Measurements from ENCODE around the gene ITPR1. TPM values are rescaled to one million over a fixed set of nuclear protein-coding genes. Genes with fewer than 3 reads are reported as not detected.

The ITPR1 gene
- total and polyA plus RNA-seq, 2 experiments from 2014 or later: 6.8 to 21.0 TPM

DNA sequence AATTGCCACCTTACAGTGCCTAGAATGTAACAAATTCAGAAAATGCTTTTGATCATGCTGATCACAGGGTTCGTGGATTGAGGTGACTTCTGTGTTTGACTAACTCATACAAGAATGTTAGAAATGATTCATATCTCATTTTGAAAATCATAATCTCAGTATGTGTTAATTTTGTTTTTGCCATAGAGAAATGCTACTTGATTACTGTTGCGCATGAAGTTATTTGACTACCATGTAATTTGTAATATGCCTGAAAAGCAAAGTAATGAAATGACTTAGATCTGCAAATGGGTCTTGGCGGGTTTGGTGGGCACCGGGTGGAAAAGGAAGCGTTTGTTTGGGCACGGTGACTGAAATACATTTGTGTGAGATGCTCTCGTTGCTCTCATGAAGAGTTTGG, 312.5 kb downstream of the ITPR1 start:
- no peaks in the 10 kb centered on the region for H3K9me3 Mint-ChIP-seq
- H3K4me3 Mint-ChIP-seq: no peak overlapping the region
- no peak for ATAC-seq

More for the DNA sequence above, 312.5 kb downstream of the ITPR1 start:
- Histone ChIP-seq H3K79me2 (replicated peaks; ENCODE audit: insufficient read depth) (no peaks in the 10 kb centered on the region), H4K20me1 (replicated peaks; ENCODE audit: insufficient read depth) (no peaks in the 10 kb centered on the region), H3K27ac (ENCODE audit: low read depth) (no peak overlapping the region), H3K9me2 (ENCODE audit: insufficient read depth) (no peaks in the 10 kb centered on the region), H3F3A (replicated peaks; ENCODE audit: low read depth) (no peaks in the 10 kb centered on the region), H3K4me3 (no peak overlapping the region), H3K36me3 (ENCODE audit: insufficient read depth) (no peaks in the 10 kb centered on the region), H3K4me2 (no peak overlapping the region), H2AFZ (no peak overlapping the region), H3K4me1 (ENCODE audit: insufficient read depth) (no peaks in the 10 kb centered on the region), H3K27me3 (ENCODE audit: insufficient read depth) (no peaks in the 10 kb centered on the region)
- Mint-ChIP-seq H3K4me1 (no peaks in the 10 kb centered on the region), H3K36me3 (ENCODE audit: low read depth) (no peaks in the 10 kb centered on the region), H3K27ac (no peak overlapping the region), H3K27me3 (ENCODE audit: insufficient read depth, low read depth, poor library complexity) (peaks cover 5% of the 10 kb centered on the region)
- TF ChIP-seq, protein P1, sequence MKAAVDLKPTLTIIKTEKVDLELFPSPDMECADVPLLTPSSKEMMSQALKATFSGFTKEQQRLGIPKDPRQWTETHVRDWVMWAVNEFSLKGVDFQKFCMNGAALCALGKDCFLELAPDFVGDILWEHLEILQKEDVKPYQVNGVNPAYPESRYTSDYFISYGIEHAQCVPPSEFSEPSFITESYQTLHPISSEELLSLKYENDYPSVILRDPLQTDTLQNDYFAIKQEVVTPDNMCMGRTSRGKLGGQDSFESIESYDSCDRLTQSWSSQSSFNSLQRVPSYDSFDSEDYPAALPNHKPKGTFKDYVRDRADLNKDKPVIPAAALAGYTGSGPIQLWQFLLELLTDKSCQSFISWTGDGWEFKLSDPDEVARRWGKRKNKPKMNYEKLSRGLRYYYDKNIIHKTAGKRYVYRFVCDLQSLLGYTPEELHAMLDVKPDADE (IDR thresholded peaks at IDR 0.05): no peak
- TF ChIP-seq POLR2AphosphoS5 (IDR thresholded peaks at IDR 0.05; ENCODE audit: low read depth) (no peak), ZNF114 (CRISPR knock-in tag; IDR thresholded peaks at IDR 0.05) (no peak), JUNB (IDR thresholded peaks at IDR 0.05; ENCODE audit: unreplicated experiment) (no peak), EZH2phosphoT487 (IDR thresholded peaks at IDR 0.05; ENCODE audit: unreplicated experiment) (no peak), CREB1 (CRISPR knock-in tag; IDR thresholded peaks at IDR 0.05; ENCODE audit: low read depth) (no peak), STAT1 (IDR thresholded peaks at IDR 0.05; ENCODE audit: unreplicated experiment) (no peak), EZH2 (IDR thresholded peaks at IDR 0.05; ENCODE audit: low read depth, unreplicated experiment) (no peak), ZNF331 (CRISPR knock-in tag; IDR thresholded peaks at IDR 0.05; ENCODE audit: low read depth) (no peak)
- TF ChIP-seq, protein P2, sequence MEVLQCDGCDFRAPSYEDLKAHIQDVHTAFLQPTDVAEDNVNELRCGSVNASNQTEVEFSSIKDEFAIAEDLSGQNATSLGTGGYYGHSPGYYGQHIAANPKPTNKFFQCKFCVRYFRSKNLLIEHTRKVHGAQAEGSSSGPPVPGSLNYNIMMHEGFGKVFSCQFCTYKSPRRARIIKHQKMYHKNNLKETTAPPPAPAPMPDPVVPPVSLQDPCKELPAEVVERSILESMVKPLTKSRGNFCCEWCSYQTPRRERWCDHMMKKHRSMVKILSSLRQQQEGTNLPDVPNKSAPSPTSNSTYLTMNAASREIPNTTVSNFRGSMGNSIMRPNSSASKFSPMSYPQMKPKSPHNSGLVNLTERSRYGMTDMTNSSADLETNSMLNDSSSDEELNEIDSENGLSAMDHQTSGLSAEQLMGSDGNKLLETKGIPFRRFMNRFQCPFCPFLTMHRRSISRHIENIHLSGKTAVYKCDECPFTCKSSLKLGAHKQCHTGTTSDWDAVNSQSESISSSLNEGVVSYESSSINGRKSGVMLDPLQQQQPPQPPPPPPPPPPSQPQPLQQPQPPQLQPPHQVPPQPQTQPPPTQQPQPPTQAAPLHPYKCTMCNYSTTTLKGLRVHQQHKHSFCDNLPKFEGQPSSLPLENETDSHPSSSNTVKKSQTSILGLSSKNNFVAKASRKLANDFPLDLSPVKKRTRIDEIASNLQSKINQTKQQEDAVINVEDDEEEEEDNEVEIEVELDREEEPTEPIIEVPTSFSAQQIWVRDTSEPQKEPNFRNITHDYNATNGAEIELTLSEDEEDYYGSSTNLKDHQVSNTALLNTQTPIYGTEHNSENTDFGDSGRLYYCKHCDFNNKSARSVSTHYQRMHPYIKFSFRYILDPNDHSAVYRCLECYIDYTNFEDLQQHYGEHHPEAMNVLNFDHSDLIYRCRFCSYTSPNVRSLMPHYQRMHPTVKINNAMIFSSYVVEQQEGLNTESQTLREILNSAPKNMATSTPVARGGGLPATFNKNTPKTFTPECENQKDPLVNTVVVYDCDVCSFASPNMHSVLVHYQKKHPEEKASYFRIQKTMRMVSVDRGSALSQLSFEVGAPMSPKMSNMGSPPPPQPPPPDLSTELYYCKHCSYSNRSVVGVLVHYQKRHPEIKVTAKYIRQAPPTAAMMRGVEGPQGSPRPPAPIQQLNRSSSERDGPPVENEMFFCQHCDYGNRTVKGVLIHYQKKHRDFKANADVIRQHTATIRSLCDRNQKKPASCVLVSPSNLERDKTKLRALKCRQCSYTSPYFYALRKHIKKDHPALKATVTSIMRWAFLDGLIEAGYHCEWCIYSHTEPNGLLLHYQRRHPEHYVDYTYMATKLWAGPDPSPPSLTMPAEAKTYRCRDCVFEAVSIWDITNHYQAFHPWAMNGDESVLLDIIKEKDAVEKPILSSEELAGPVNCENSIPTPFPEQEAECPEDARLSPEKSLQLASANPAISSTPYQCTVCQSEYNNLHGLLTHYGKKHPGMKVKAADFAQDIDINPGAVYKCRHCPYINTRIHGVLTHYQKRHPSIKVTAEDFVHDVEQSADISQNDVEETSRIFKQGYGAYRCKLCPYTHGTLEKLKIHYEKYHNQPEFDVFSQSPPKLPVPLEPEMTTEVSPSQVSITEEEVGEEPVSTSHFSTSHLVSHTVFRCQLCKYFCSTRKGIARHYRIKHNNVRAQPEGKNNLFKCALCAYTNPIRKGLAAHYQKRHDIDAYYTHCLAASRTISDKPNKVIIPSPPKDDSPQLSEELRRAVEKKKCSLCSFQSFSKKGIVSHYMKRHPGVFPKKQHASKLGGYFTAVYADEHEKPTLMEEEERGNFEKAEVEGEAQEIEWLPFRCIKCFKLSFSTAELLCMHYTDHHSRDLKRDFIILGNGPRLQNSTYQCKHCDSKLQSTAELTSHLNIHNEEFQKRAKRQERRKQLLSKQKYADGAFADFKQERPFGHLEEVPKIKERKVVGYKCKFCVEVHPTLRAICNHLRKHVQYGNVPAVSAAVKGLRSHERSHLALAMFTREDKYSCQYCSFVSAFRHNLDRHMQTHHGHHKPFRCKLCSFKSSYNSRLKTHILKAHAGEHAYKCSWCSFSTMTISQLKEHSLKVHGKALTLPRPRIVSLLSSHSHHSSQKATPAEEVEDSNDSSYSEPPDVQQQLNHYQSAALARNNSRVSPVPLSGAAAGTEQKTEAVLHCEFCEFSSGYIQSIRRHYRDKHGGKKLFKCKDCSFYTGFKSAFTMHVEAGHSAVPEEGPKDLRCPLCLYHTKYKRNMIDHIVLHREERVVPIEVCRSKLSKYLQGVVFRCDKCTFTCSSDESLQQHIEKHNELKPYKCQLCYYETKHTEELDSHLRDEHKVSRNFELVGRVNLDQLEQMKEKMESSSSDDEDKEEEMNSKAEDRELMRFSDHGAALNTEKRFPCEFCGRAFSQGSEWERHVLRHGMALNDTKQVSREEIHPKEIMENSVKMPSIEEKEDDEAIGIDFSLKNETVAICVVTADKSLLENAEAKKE (CRISPR knock-in tag; IDR thresholded peaks at IDR 0.05): no peak
- TF ChIP-seq, protein P3, sequence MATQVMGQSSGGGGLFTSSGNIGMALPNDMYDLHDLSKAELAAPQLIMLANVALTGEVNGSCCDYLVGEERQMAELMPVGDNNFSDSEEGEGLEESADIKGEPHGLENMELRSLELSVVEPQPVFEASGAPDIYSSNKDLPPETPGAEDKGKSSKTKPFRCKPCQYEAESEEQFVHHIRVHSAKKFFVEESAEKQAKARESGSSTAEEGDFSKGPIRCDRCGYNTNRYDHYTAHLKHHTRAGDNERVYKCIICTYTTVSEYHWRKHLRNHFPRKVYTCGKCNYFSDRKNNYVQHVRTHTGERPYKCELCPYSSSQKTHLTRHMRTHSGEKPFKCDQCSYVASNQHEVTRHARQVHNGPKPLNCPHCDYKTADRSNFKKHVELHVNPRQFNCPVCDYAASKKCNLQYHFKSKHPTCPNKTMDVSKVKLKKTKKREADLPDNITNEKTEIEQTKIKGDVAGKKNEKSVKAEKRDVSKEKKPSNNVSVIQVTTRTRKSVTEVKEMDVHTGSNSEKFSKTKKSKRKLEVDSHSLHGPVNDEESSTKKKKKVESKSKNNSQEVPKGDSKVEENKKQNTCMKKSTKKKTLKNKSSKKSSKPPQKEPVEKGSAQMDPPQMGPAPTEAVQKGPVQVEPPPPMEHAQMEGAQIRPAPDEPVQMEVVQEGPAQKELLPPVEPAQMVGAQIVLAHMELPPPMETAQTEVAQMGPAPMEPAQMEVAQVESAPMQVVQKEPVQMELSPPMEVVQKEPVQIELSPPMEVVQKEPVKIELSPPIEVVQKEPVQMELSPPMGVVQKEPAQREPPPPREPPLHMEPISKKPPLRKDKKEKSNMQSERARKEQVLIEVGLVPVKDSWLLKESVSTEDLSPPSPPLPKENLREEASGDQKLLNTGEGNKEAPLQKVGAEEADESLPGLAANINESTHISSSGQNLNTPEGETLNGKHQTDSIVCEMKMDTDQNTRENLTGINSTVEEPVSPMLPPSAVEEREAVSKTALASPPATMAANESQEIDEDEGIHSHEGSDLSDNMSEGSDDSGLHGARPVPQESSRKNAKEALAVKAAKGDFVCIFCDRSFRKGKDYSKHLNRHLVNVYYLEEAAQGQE (IDR thresholded peaks at IDR 0.05; ENCODE audit: unreplicated experiment): no peak
- TF ChIP-seq, protein P4, sequence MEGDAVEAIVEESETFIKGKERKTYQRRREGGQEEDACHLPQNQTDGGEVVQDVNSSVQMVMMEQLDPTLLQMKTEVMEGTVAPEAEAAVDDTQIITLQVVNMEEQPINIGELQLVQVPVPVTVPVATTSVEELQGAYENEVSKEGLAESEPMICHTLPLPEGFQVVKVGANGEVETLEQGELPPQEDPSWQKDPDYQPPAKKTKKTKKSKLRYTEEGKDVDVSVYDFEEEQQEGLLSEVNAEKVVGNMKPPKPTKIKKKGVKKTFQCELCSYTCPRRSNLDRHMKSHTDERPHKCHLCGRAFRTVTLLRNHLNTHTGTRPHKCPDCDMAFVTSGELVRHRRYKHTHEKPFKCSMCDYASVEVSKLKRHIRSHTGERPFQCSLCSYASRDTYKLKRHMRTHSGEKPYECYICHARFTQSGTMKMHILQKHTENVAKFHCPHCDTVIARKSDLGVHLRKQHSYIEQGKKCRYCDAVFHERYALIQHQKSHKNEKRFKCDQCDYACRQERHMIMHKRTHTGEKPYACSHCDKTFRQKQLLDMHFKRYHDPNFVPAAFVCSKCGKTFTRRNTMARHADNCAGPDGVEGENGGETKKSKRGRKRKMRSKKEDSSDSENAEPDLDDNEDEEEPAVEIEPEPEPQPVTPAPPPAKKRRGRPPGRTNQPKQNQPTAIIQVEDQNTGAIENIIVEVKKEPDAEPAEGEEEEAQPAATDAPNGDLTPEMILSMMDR (conservative IDR thresholded peaks at IDR 0.05; ENCODE audit: low read depth in 2 of 2): no peak
- DNase-seq (ENCODE audit: low spot score): no peak

Measured in GM23338 (cell line).